ENCODE data around the gene TRHDE. TPM values are rescaled to one million over a fixed set of nuclear protein-coding genes. Genes with fewer than 3 reads are reported as not detected.

Gene TRHDE
- total and polyA plus RNA-seq, 3 donors from 2014 or later = 2.8 to 8.5 (median 3.9) TPM

- H3K9me3 ChIP-seq = no peaks in the 10 kb centered on the region
- WGBS, 2 donors = 82 to 89% methylated on average over 3 of the region's 3 CpGs
- no peaks in the 10 kb centered on the region for H3K4me1 ChIP-seq
- TF ChIP-seq, protein P1, sequence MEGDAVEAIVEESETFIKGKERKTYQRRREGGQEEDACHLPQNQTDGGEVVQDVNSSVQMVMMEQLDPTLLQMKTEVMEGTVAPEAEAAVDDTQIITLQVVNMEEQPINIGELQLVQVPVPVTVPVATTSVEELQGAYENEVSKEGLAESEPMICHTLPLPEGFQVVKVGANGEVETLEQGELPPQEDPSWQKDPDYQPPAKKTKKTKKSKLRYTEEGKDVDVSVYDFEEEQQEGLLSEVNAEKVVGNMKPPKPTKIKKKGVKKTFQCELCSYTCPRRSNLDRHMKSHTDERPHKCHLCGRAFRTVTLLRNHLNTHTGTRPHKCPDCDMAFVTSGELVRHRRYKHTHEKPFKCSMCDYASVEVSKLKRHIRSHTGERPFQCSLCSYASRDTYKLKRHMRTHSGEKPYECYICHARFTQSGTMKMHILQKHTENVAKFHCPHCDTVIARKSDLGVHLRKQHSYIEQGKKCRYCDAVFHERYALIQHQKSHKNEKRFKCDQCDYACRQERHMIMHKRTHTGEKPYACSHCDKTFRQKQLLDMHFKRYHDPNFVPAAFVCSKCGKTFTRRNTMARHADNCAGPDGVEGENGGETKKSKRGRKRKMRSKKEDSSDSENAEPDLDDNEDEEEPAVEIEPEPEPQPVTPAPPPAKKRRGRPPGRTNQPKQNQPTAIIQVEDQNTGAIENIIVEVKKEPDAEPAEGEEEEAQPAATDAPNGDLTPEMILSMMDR (IDR thresholded peaks at IDR 0.05) = no peak
- no peak for TF ChIP-seq POLR2A (IDR thresholded peaks at IDR 0.05)
- intact Hi-C loops (cut with DNase I; ENCODE audit: low total_unique reads) = no loop called here
- no peak for DNase-seq
- H3K4me3 ChIP-seq = no peak overlapping the region
- H3K36me3 ChIP-seq (ENCODE audit: low read depth, missing control alignments) = no peaks in the 10 kb centered on the region
- no peaks in the 10 kb centered on the region for H3K27me3 ChIP-seq
- H3K27ac ChIP-seq = no peak overlapping the region
These were observed 306.2 kb downstream of the TRHDE start for GRCh38 chr12:72578327-72578726.

DNA sequence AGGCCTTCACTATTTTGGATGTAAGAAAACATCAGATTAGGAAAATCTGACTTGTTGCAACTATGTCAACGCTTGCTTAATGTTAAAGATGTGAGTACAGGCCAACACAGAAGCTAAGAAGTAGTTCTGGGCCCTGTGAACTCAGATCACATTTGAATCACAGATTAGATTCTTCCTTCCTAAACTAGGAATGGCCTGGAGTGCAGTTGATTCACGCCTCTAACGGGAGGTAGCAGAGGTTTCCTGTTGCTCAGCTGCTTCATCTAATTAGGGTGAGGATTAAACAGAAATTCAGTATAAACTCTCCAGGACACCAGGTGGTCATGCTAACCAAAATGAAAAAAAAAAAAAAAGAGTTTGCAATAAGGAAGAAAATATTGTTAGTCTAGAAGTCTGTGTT, 314.3 kb downstream of the TRHDE start:
- Histone ChIP-seq H3K9me3 (no peaks in the 10 kb centered on the region), H3K27me3 (no peaks in the 10 kb centered on the region), H3K4me3 (no peak overlapping the region), H3K36me3 (ENCODE audit: low read depth, missing control alignments) (no peaks in the 10 kb centered on the region), H3K4me1 (no peaks in the 10 kb centered on the region), H3K27ac (no peak overlapping the region)
- 62 to 65% methylated on average over 3 of the region's 3 CpGs for WGBS, 2 donors
- intact Hi-C loops (cut with DNase I; ENCODE audit: low total_unique reads) = no loop called here
- no peak for DNase-seq
- TF ChIP-seq POLR2A (IDR thresholded peaks at IDR 0.05) = no peak
- TF ChIP-seq, protein P1 (IDR thresholded peaks at IDR 0.05) = no peak

- DNase-seq = no peak
- Histone ChIP-seq H3K9me3 (no peaks in the 10 kb centered on the region), H3K27me3 (no peaks in the 10 kb centered on the region), H3K36me3 (ENCODE audit: low read depth, missing control alignments) (no peaks in the 10 kb centered on the region), H3K4me3 (no peak overlapping the region), H3K27ac (no peak overlapping the region), H3K4me1 (no peaks in the 10 kb centered on the region)
- no peak for TF ChIP-seq POLR2A (IDR thresholded peaks at IDR 0.05)
- TF ChIP-seq, protein P1 (IDR thresholded peaks at IDR 0.05) = no peak
- intact Hi-C loops (cut with DNase I; ENCODE audit: low total_unique reads) = no loop called here
These were observed 330.4 kb downstream of the TRHDE start for GRCh38 chr12:72602581-72602980.

DNA sequence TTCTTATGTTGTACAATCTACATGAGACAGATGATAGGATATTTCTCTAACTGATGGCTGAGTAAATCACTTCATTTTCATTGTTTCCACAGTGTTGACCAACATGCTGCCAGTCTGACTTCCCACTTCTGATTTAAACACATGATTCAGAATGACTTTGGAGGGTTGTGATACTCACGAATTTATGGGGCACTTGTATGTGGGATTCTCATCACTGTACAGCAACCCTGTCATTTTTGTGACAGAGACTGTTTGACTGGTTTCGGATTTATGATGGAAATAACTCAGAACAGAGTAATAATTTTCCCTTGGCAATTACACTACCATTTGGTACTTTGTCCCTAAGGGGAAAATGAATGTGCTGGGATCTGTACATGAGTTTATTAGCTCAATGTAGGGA, 333.8 kb downstream of the TRHDE start:
- no peaks in the 10 kb centered on the region for H3K4me1 ChIP-seq
- H3K27ac ChIP-seq = no peak overlapping the region
- no peaks in the 10 kb centered on the region for H3K36me3 ChIP-seq (ENCODE audit: low read depth, missing control alignments)
- H3K4me3 ChIP-seq = no peak overlapping the region
- 79 to 83% methylated on average over 2 of the region's 2 CpGs for WGBS, 2 donors
- no peaks in the 10 kb centered on the region for H3K9me3 ChIP-seq
- no peak for TF ChIP-seq POLR2A (IDR thresholded peaks at IDR 0.05)
- TF ChIP-seq, protein P1 (IDR thresholded peaks at IDR 0.05) = no peak
- H3K27me3 ChIP-seq = no peaks in the 10 kb centered on the region
- intact Hi-C loops (cut with DNase I; ENCODE audit: low total_unique reads) = no loop called here
- DNase-seq = no peak

GRCh38 chr12:72610342-72610741, 338.2 kb downstream of the TRHDE start:
- H3K36me3 ChIP-seq (ENCODE audit: low read depth, missing control alignments) = no peaks in the 10 kb centered on the region
- TF ChIP-seq POLR2A (IDR thresholded peaks at IDR 0.05) = no peak
- TF ChIP-seq, protein P1 (IDR thresholded peaks at IDR 0.05) = no peak
- H3K4me3 ChIP-seq = no peak overlapping the region
- intact Hi-C loops (cut with DNase I; ENCODE audit: low total_unique reads) = no loop called here
- H3K9me3 ChIP-seq = no peaks in the 10 kb centered on the region
- no peak overlapping the region for H3K27ac ChIP-seq
- DNase-seq = no peak
- no peaks in the 10 kb centered on the region for H3K4me1 ChIP-seq
- no peaks in the 10 kb centered on the region for H3K27me3 ChIP-seq
- WGBS, 2 donors = 71 to 78% methylated on average over 10 of the region's 10 CpGs

Data from testis (tissue), 3 donors.